HepG2 (cell line): Measurements from ENCODE around the gene MEAF6. TPM values are rescaled to one million over a fixed set of nuclear protein-coding genes. Genes with fewer than 3 reads are reported as not detected.

Source experiments
- CERS6 ChIP-seq: sonication (generic); formaldehyde crosslinking; IDR thresholded peaks from 2 replicates; pipeline ENCODE4 v1.5.0; 2020; ENCODE audit warnings: missing genetic modification reagents
- MTF1 ChIP-seq: sonication (generic); formaldehyde crosslinking; IDR thresholded peaks from 2 replicates; pipeline ENCODE4 v1.5.0; 2020; ENCODE audit warnings: missing genetic modification reagents
- MYPOP ChIP-seq: sonication (generic); formaldehyde crosslinking; IDR thresholded peaks from 2 replicates; pipeline ENCODE4 v1.8.1; 2023; ENCODE audit warnings: mild to moderate bottlenecking, moderate library complexity, missing genetic modification reagents
- ZNF101 ChIP-seq: sonication (generic); formaldehyde crosslinking; IDR thresholded peaks from 2 replicates; pipeline ENCODE4 v1.4.0; 2020; ENCODE audit warnings: mild to moderate bottlenecking, low read depth, missing genetic modification reagents, borderline replicate concordance
- ZNF383 ChIP-seq: sonication (generic); formaldehyde crosslinking; IDR thresholded peaks from 2 replicates; pipeline ENCODE4 v1.4.0; 2020; ENCODE audit warnings: missing genetic modification reagents, mild to moderate bottlenecking, borderline replicate concordance
- ZNF766 ChIP-seq: sonication (generic); formaldehyde crosslinking; IDR thresholded peaks from 2 replicates; pipeline ENCODE4 v1.5.0; 2020; ENCODE audit warnings: missing genetic modification reagents, borderline replicate concordance
- ZSCAN20 ChIP-seq: sonication (generic); formaldehyde crosslinking; IDR thresholded peaks from 2 replicates; pipeline ENCODE4 v1.4.0; 2020; ENCODE audit warnings: missing genetic modification reagents, mild to moderate bottlenecking, borderline replicate concordance
- polyA plus RNA-seq, 8 experiments: library from polyadenylated mRNA; depleted of rRNA in 3 of 8; stranded (reverse) in 7 of 8; unstranded in 1 of 8; fragments of >200 nt; fragmentation: Illumina TruSeq in 4 of 8; extraction: Trizol in 4 of 8; gene quantifications; 2 replicates each; pipeline versions ENCODE4 v1.2.1 to v1.2.3, GENCODE V29; 2011 to 2016; ENCODE audit warnings: low read depth in 4 of 8, missing spikeins in 1 of 8, mixed read lengths in 1 of 8; ENCODE audit not compliant: insufficient read depth in 1 of 8
- total RNA-seq, 5 experiments: library from RNA; depleted of rRNA; stranded (reverse); fragments of >200 nt; fragmentation: Illumina TruSeq; extraction: Trizol; gene quantifications; 2 replicates each; pipeline ENCODE4 v1.2.3, GENCODE V29; 2016; ENCODE audit warnings: low read depth in 1 of 5
- TF ChIP-seq, protein P1 (sequence below): sonication (generic); formaldehyde crosslinking; IDR thresholded peaks from 2 replicates; pipeline ENCODE4 v1.5.0; 2020; ENCODE audit warnings: mild to moderate bottlenecking, missing genetic modification reagents
- TF ChIP-seq, protein P2 (sequence below): sonication (generic); formaldehyde crosslinking; IDR thresholded peaks from 2 replicates; pipeline ENCODE4 v1.9.0; 2022; ENCODE audit warnings: low read depth, missing genetic modification reagents
- TF ChIP-seq, protein P3 (sequence below): sonication (generic); formaldehyde crosslinking; IDR thresholded peaks from 2 replicates; pipeline ENCODE4 v1.4.0; 2020; ENCODE audit warnings: missing genetic modification reagents
- TF ChIP-seq, protein P4 (sequence below): IDR thresholded peaks from 2 replicates; pipeline ENCODE4 v1.6.1; 2016; ENCODE audit warnings: low read depth, missing genetic modification reagents, missing compliant biosample characterization

MEAF6 gene
- total and polyA plus RNA-seq, 2 of the 13 experiments (the other 11 are each of a cell fraction or from before 2014, with no cell fraction given): 29.5 to 45.6 TPM

DNA sequence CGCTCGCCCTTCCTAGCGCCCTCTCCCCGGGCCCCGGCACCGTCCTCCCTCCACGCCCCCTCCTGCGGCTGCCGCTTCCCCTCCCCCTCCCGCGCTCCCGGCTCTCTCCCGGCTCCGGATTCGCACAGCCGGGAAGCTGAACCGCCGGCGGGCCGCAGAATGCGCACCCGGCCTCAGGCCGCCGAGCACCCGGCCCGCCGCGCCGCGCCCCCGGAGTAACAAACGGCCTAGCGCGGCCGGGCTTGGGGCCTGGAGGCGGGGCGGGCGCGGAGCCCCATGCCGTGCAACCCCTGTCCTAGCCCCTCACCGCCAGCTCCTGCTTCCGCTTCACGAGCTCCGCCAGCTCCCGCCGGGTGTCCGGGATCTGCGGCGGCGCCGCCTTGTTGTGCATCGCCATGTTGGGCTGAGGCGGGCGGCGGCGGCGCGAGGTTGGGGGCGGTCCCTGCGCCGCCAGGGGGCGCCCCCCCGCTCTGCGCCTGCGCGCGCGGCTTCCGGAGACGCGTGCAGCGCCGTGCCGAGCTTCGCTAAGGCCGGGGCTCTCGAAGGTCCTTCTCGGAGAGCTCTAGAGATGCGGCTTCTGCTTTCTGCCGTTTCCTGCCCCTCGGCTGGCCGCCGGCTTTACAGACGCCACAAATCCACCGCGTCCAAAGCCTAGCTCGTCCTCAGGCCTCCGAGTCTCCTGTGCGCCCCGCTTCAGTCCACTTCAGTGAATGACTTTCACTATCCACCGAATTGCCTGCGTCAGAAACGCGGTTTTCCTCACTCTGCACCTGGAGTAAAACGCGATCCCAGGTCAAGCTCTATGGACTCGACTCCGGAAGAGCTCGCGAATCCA is at the start of gene MEAF6 (continued):
- TF ChIP-seq, protein P1, sequence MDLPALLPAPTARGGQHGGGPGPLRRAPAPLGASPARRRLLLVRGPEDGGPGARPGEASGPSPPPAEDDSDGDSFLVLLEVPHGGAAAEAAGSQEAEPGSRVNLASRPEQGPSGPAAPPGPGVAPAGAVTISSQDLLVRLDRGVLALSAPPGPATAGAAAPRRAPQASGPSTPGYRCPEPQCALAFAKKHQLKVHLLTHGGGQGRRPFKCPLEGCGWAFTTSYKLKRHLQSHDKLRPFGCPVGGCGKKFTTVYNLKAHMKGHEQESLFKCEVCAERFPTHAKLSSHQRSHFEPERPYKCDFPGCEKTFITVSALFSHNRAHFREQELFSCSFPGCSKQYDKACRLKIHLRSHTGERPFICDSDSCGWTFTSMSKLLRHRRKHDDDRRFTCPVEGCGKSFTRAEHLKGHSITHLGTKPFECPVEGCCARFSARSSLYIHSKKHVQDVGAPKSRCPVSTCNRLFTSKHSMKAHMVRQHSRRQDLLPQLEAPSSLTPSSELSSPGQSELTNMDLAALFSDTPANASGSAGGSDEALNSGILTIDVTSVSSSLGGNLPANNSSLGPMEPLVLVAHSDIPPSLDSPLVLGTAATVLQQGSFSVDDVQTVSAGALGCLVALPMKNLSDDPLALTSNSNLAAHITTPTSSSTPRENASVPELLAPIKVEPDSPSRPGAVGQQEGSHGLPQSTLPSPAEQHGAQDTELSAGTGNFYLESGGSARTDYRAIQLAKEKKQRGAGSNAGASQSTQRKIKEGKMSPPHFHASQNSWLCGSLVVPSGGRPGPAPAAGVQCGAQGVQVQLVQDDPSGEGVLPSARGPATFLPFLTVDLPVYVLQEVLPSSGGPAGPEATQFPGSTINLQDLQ (CRISPR knock-in tag): peak; percentile 76; the same call in 1 of the 2 replicates
- TF ChIP-seq ZNF101: no peak
- no peak for TF ChIP-seq ZNF383 (CRISPR knock-in tag)
- TF ChIP-seq, protein P2, sequence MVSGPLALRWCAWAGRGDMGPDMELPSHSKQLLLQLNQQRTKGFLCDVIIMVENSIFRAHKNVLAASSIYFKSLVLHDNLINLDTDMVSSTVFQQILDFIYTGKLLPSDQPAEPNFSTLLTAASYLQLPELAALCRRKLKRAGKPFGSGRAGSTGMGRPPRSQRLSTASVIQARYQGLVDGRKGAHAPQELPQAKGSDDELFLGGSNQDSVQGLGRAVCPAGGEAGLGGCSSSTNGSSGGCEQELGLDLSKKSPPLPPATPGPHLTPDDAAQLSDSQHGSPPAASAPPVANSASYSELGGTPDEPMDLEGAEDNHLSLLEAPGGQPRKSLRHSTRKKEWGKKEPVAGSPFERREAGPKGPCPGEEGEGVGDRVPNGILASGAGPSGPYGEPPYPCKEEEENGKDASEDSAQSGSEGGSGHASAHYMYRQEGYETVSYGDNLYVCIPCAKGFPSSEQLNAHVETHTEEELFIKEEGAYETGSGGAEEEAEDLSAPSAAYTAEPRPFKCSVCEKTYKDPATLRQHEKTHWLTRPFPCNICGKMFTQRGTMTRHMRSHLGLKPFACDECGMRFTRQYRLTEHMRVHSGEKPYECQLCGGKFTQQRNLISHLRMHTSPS: no peak
- TF ChIP-seq, protein P3, sequence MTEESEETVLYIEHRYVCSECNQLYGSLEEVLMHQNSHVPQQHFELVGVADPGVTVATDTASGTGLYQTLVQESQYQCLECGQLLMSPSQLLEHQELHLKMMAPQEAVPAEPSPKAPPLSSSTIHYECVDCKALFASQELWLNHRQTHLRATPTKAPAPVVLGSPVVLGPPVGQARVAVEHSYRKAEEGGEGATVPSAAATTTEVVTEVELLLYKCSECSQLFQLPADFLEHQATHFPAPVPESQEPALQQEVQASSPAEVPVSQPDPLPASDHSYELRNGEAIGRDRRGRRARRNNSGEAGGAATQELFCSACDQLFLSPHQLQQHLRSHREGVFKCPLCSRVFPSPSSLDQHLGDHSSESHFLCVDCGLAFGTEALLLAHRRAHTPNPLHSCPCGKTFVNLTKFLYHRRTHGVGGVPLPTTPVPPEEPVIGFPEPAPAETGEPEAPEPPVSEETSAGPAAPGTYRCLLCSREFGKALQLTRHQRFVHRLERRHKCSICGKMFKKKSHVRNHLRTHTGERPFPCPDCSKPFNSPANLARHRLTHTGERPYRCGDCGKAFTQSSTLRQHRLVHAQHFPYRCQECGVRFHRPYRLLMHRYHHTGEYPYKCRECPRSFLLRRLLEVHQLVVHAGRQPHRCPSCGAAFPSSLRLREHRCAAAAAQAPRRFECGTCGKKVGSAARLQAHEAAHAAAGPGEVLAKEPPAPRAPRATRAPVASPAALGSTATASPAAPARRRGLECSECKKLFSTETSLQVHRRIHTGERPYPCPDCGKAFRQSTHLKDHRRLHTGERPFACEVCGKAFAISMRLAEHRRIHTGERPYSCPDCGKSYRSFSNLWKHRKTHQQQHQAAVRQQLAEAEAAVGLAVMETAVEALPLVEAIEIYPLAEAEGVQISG (CRISPR knock-in tag): peak; percentile 87
- TF ChIP-seq, protein P4, sequence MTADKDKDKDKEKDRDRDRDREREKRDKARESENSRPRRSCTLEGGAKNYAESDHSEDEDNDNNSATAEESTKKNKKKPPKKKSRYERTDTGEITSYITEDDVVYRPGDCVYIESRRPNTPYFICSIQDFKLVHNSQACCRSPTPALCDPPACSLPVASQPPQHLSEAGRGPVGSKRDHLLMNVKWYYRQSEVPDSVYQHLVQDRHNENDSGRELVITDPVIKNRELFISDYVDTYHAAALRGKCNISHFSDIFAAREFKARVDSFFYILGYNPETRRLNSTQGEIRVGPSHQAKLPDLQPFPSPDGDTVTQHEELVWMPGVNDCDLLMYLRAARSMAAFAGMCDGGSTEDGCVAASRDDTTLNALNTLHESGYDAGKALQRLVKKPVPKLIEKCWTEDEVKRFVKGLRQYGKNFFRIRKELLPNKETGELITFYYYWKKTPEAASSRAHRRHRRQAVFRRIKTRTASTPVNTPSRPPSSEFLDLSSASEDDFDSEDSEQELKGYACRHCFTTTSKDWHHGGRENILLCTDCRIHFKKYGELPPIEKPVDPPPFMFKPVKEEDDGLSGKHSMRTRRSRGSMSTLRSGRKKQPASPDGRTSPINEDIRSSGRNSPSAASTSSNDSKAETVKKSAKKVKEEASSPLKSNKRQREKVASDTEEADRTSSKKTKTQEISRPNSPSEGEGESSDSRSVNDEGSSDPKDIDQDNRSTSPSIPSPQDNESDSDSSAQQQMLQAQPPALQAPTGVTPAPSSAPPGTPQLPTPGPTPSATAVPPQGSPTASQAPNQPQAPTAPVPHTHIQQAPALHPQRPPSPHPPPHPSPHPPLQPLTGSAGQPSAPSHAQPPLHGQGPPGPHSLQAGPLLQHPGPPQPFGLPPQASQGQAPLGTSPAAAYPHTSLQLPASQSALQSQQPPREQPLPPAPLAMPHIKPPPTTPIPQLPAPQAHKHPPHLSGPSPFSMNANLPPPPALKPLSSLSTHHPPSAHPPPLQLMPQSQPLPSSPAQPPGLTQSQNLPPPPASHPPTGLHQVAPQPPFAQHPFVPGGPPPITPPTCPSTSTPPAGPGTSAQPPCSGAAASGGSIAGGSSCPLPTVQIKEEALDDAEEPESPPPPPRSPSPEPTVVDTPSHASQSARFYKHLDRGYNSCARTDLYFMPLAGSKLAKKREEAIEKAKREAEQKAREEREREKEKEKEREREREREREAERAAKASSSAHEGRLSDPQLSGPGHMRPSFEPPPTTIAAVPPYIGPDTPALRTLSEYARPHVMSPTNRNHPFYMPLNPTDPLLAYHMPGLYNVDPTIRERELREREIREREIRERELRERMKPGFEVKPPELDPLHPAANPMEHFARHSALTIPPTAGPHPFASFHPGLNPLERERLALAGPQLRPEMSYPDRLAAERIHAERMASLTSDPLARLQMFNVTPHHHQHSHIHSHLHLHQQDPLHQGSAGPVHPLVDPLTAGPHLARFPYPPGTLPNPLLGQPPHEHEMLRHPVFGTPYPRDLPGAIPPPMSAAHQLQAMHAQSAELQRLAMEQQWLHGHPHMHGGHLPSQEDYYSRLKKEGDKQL (CRISPR knock-in tag): no peak
- peak; percentile 63; the same call in 1 of the 2 replicates for TF ChIP-seq ZSCAN20 (CRISPR knock-in tag)
- TF ChIP-seq MTF1 (CRISPR knock-in tag): peak; percentile 85
- TF ChIP-seq MYPOP (CRISPR knock-in tag): 0 out of 2 replicates have a peak, but pooled peaks have one; percentile 64
- peak; percentile 92; the same call in 1 of the 2 replicates for TF ChIP-seq ZNF766 (CRISPR knock-in tag)
- no peak for TF ChIP-seq CERS6
